Smooth muscle cell (in vitro differentiated cells): ENCODE results near the gene BMPR1A. TPM values are rescaled to one million over a fixed set of nuclear protein-coding genes. Genes with fewer than 3 reads are reported as not detected.
A peak's percentile ranks its signal among the peaks of the same experiment; 100 is the strongest.

Source experiments
- DNase-seq: peaks from one replicate; lab custom pipeline; 2025; ENCODE audit not compliant: unreplicated experiment; lab: John Stamatoyannopoulos, UW
- H2AFZ ChIP-seq: fragments of 200-600 bp; sonication (generic); 2 replicates; pipeline ENCODE4 v1.6.0; 2016; ENCODE audit warnings: antibody characterized with exemption, low read depth, mild to moderate bottlenecking
- H3F3A ChIP-seq: fragments of 200-600 bp; sonication (generic); 2 replicates; pipeline ENCODE4 v1.6.0; 2017; ENCODE audit warnings: antibody characterized with exemption, low read depth
- H3K27ac ChIP-seq: fragments of 200-600 bp; sonication (generic); 2 replicates; pipeline ENCODE4 v1.5.1; 2016; ENCODE audit warnings: low read depth, mild to moderate bottlenecking
- H3K27me3 ChIP-seq: fragments of 200-600 bp; sonication (generic); 2 replicates; pipeline ENCODE4 v1.6.1; 2016; ENCODE audit warnings: low read depth, mild to moderate bottlenecking
- H3K36me3 ChIP-seq: fragments of 200-600 bp; sonication (generic); 2 replicates; pipeline ENCODE4 v1.5.1; 2016; ENCODE audit warnings: low read depth
- H3K4me1 ChIP-seq: fragments of 200-600 bp; sonication (generic); 2 replicates; pipeline ENCODE4 v1.5.1; 2016; ENCODE audit warnings: low read depth
- H3K4me2 ChIP-seq: fragments of 200-600 bp; sonication (generic); 2 replicates; pipeline ENCODE4 v1.6.0; 2016; ENCODE audit warnings: mild to moderate bottlenecking
- H3K4me3 ChIP-seq: fragments of 200-600 bp; sonication (generic); 2 replicates; pipeline ENCODE4 v1.5.1; 2016; ENCODE audit warnings: mild to moderate bottlenecking
- H3K79me2 ChIP-seq: fragments of 200-600 bp; sonication (generic); 2 replicates; pipeline ENCODE4 v1.6.0; 2016; ENCODE audit warnings: low read depth, mild to moderate bottlenecking
- H3K9ac ChIP-seq: fragments of 200-600 bp; sonication (generic); 2 replicates; pipeline ENCODE4 v1.6.0; 2016; ENCODE audit warnings: low read depth
- H3K9me3 ChIP-seq: fragments of 200-600 bp; sonication (generic); replicated peaks from 2 replicates; pipeline ENCODE4 v1.5.1; 2016; ENCODE audit warnings: low read depth
- H4K20me1 ChIP-seq: fragments of 200-600 bp; sonication (generic); 2 replicates; pipeline ENCODE4 v1.6.0; 2016; ENCODE audit warnings: low read depth
- WGBS: methylation state at CpG from one replicate; pipeline ENCODE4 v1.1.7; 2016; ENCODE audit warnings: low lambda C conversion rate; 5-methylcytosine and 5-hydroxymethylcytosine counted together
- polyA plus RNA-seq: library from polyadenylated mRNA; unstranded; fragments of >200 nt; fragmentation: Nextera tagmentation; extraction: Ambion mirVana; gene quantifications from 2 replicates; pipeline ENCODE4 v1.2.1, GENCODE V29; 2016
- total RNA-seq: library from RNA; depleted of rRNA; stranded (reverse); fragments of >200 nt; gene quantifications from 2 replicates; pipeline ENCODE4 v1.2.3, GENCODE V29; 2014
- TF ChIP-seq, protein P1 (sequence below): fragments of 200-600 bp; sonication (generic); IDR thresholded peaks from 2 replicates; pipeline ENCODE4 v1.5.1; 2017; ENCODE audit warnings: borderline replicate concordance, mild to moderate bottlenecking, antibody characterized with exemption; ENCODE audit not compliant: insufficient read depth, poor library complexity, severe bottlenecking

BMPR1A gene
- total and polyA plus RNA-seq, 2 experiments from 2014 or later = 15.5 to 80.9 TPM

DNA sequence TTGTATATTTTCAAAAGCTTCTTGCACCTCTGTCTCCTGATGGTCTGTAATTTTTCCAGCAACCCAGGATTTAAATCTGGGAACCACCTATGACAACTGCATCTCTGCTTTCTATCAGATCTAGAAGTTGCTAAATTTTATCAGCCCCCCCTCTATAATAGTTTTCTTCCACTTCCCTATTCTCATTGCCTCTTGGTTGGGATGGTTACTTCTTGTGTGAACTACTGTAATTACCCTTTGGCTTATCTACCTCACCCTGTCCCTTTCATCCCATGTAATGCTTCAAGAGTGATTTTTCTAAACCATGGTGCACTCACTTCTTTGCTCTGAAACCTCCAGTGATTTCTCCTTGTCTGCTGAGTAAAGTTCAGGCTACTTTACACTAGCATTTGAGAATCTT is 92.3 kb downstream of the BMPR1A start:
- Histone ChIP-seq H2AFZ (no peak overlapping the region), H4K20me1 (peaks cover 33% of the 10 kb centered on the region), H3K27me3 (no peaks in the 10 kb centered on the region), H3K4me2 (peak overlapping the region; percentile 3), H3K79me2 (peaks cover 6% of the 10 kb centered on the region), H3K36me3 (no peaks in the 10 kb centered on the region), H3K4me3 (no peak overlapping the region), H3K27ac (no peak overlapping the region), H3K4me1 (no peaks in the 10 kb centered on the region), H3K9ac (no peak overlapping the region), H3K9me3 (no peaks in the 10 kb centered on the region), H3F3A (peaks cover 4% of the 10 kb centered on the region)
- DNase-seq = no peak
- TF ChIP-seq, protein P1, sequence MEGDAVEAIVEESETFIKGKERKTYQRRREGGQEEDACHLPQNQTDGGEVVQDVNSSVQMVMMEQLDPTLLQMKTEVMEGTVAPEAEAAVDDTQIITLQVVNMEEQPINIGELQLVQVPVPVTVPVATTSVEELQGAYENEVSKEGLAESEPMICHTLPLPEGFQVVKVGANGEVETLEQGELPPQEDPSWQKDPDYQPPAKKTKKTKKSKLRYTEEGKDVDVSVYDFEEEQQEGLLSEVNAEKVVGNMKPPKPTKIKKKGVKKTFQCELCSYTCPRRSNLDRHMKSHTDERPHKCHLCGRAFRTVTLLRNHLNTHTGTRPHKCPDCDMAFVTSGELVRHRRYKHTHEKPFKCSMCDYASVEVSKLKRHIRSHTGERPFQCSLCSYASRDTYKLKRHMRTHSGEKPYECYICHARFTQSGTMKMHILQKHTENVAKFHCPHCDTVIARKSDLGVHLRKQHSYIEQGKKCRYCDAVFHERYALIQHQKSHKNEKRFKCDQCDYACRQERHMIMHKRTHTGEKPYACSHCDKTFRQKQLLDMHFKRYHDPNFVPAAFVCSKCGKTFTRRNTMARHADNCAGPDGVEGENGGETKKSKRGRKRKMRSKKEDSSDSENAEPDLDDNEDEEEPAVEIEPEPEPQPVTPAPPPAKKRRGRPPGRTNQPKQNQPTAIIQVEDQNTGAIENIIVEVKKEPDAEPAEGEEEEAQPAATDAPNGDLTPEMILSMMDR = no peak

DNA sequence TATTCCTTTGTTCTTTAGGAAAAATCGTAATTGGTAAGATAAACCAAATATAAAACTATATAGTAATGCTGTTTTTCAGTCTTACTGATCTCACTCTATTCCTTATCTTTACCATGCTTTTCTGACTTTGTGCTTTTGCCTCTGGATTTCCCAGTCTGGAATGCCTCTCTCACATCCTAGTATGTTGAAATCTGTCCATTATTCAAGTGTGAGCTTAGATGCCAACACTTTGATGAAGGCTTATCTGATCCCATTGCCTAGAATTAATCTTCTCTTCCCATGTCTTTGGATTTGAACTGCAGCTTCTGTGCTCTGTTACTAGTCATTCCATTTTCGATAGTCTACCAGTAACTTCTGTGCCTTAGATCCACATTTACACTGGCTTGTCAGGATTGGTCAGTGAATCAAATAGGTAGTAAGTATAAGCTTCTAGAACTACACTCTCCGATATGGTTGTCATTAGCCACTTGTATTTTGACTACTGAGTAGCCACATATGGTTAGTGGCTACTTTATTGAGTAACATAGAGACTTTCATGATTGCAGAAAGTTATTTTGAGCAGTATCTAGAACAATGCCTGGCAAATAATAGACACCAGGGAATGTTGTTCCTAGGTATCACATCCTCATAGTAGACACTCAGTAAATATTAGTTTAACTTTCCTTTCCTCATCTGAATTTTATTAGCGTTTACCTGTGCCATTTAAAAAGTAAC is 92.9 kb downstream of the BMPR1A start:
- Histone ChIP-seq H3K9me3 (no peaks in the 10 kb centered on the region), H3K27ac (no peak overlapping the region), H3K27me3 (no peaks in the 10 kb centered on the region), H3K9ac (no peak overlapping the region), H4K20me1 (peaks cover 28% of the 10 kb centered on the region), H3K79me2 (peaks cover 6% of the 10 kb centered on the region), H3K36me3 (no peaks in the 10 kb centered on the region), H2AFZ (no peak overlapping the region), H3K4me1 (no peaks in the 10 kb centered on the region), H3F3A (peaks cover 4% of the 10 kb centered on the region), H3K4me2 (peak overlapping the region; percentile 3), H3K4me3 (no peak overlapping the region)
- DNase-seq = no peak
- 64% methylated on average over 4 of the region's 4 CpGs for WGBS
- TF ChIP-seq, protein P1 = no peak

DNA sequence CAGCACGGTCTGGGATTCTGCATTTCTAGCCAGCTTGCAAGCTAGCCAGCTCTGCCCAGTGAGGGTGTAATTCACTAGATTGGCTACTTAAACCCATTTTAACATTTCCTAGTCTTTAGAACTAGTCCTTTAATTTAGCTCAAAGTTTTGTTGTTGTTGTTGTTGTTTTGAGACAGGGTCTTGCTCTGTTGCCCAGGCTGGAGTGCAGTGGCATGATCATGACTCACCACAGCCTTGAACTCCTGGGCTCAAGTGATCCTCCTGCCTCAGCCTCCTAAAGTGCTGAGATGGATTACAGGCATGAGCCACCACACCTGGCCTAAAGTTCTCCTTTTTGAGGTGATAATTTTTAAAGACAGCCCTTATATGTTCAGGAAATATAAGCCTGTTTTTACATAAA is 94.1 kb downstream of the BMPR1A start:
- no peak overlapping the region for H3K4me3 ChIP-seq
- H3K9me3 ChIP-seq = no peaks in the 10 kb centered on the region
- H3K79me2 ChIP-seq = peaks cover 6% of the 10 kb centered on the region
- no peak overlapping the region for H3K4me2 ChIP-seq
- peaks cover 4% of the 10 kb centered on the region for H3F3A ChIP-seq
- H3K4me1 ChIP-seq = no peaks in the 10 kb centered on the region
- H3K9ac ChIP-seq = no peak overlapping the region
- H3K36me3 ChIP-seq = no peaks in the 10 kb centered on the region
- no peak overlapping the region for H3K27ac ChIP-seq
- peaks cover 28% of the 10 kb centered on the region for H4K20me1 ChIP-seq
- DNase-seq = no peak
- TF ChIP-seq, protein P1 = no peak
- 100% methylated on average over 1 of the region's 1 CpG for WGBS
- no peak overlapping the region for H2AFZ ChIP-seq
- no peaks in the 10 kb centered on the region for H3K27me3 ChIP-seq
